ENCODE measurements around the gene DFFB. TPM values are rescaled to one million over a fixed set of nuclear protein-coding genes. Genes with fewer than 3 reads are reported as not detected.

DFFB gene
- total RNA-seq, 1 donor from 2014 or later = 16.4 TPM

- no peak overlapping the region for H3K27ac Mint-ChIP-seq (ENCODE audit: unreplicated experiment)
- no peak for DNase-seq
- TF ChIP-seq, protein P1, sequence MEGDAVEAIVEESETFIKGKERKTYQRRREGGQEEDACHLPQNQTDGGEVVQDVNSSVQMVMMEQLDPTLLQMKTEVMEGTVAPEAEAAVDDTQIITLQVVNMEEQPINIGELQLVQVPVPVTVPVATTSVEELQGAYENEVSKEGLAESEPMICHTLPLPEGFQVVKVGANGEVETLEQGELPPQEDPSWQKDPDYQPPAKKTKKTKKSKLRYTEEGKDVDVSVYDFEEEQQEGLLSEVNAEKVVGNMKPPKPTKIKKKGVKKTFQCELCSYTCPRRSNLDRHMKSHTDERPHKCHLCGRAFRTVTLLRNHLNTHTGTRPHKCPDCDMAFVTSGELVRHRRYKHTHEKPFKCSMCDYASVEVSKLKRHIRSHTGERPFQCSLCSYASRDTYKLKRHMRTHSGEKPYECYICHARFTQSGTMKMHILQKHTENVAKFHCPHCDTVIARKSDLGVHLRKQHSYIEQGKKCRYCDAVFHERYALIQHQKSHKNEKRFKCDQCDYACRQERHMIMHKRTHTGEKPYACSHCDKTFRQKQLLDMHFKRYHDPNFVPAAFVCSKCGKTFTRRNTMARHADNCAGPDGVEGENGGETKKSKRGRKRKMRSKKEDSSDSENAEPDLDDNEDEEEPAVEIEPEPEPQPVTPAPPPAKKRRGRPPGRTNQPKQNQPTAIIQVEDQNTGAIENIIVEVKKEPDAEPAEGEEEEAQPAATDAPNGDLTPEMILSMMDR (IDR thresholded peaks at IDR 0.05; ENCODE audit: partially characterized antibody, unreplicated experiment) = no peak
- no peaks in the 10 kb centered on the region for H3K9me3 Mint-ChIP-seq (ENCODE audit: unreplicated experiment)
- peaks cover 2% of the 10 kb centered on the region for H3K4me1 Mint-ChIP-seq (ENCODE audit: low read depth, unreplicated experiment)
- H3K36me3 Mint-ChIP-seq (ENCODE audit: unreplicated experiment) = peaks cover 4% of the 10 kb centered on the region
- H3K4me3 Mint-ChIP-seq (ENCODE audit: unreplicated experiment) = no peak overlapping the region
- peaks cover 3% of the 10 kb centered on the region for H3K27me3 Mint-ChIP-seq (ENCODE audit: unreplicated experiment)
Observed at GRCh38 chr1:3847081-3847480, 10.2 kb upstream of the DFFB start.

GRCh38 chr1:3850857-3851256 is 6.4 kb upstream of the DFFB start:
- Mint-ChIP-seq H3K36me3 (ENCODE audit: unreplicated experiment) (peaks cover 4% of the 10 kb centered on the region), H3K4me1 (ENCODE audit: low read depth, unreplicated experiment) (peaks cover 15% of the 10 kb centered on the region), H3K4me3 (ENCODE audit: unreplicated experiment) (no peak overlapping the region), H3K27me3 (ENCODE audit: unreplicated experiment) (peaks cover 4% of the 10 kb centered on the region), H3K9me3 (ENCODE audit: unreplicated experiment) (no peaks in the 10 kb centered on the region), H3K27ac (ENCODE audit: unreplicated experiment) (no peak overlapping the region)
- TF ChIP-seq, protein P1 (IDR thresholded peaks at IDR 0.05; ENCODE audit: partially characterized antibody, unreplicated experiment) = no peak
- no peak for DNase-seq

GRCh38 chr1:3851292-3851691 is 6.0 kb upstream of the DFFB start:
- TF ChIP-seq, protein P1 (IDR thresholded peaks at IDR 0.05; ENCODE audit: partially characterized antibody, unreplicated experiment) = no peak
- peaks cover 17% of the 10 kb centered on the region for H3K4me1 Mint-ChIP-seq (ENCODE audit: low read depth, unreplicated experiment)
- DNase-seq = no peak
- H3K27ac Mint-ChIP-seq (ENCODE audit: unreplicated experiment) = no peak overlapping the region
- H3K27me3 Mint-ChIP-seq (ENCODE audit: unreplicated experiment) = peaks cover 5% of the 10 kb centered on the region
- peaks cover 1% of the 10 kb centered on the region for H3K9me3 Mint-ChIP-seq (ENCODE audit: unreplicated experiment)
- peaks cover 4% of the 10 kb centered on the region for H3K36me3 Mint-ChIP-seq (ENCODE audit: unreplicated experiment)
- no peak overlapping the region for H3K4me3 Mint-ChIP-seq (ENCODE audit: unreplicated experiment)

DNA sequence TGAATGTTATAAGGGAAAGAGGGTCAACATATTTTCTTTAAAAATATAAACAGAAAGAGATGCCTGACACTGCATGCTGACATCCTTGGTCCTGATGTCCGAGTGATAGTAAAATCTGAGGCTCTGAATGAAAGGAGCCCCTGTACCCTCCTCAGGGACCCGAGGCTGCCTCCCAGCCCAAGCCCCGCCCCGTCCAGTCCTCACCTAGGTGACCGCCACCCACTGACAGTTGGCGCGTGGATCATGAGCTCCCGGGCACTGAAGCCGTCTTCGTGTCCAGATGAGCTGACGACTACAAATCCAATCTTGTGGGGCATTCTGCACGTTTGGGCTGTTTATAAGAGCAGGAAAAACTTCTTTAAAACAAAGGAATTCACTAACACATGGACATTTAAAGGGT is 5.2 kb upstream of the DFFB start:
- Mint-ChIP-seq H3K36me3 (ENCODE audit: unreplicated experiment) (no peaks in the 10 kb centered on the region), H3K9me3 (ENCODE audit: unreplicated experiment) (peaks cover 1% of the 10 kb centered on the region), H3K4me3 (ENCODE audit: unreplicated experiment) (no peak overlapping the region), H3K27me3 (ENCODE audit: unreplicated experiment) (peaks cover 7% of the 10 kb centered on the region), H3K27ac (ENCODE audit: unreplicated experiment) (no peak overlapping the region), H3K4me1 (ENCODE audit: low read depth, unreplicated experiment) (peaks cover 17% of the 10 kb centered on the region)
- DNase-seq = no peak
- TF ChIP-seq, protein P1 (IDR thresholded peaks at IDR 0.05; ENCODE audit: partially characterized antibody, unreplicated experiment) = no peak

- H3K36me3 Mint-ChIP-seq (ENCODE audit: unreplicated experiment) = no peaks in the 10 kb centered on the region
- peaks cover 9% of the 10 kb centered on the region for H3K27me3 Mint-ChIP-seq (ENCODE audit: unreplicated experiment)
- no peak overlapping the region for H3K27ac Mint-ChIP-seq (ENCODE audit: unreplicated experiment)
- peaks cover 18% of the 10 kb centered on the region for H3K4me1 Mint-ChIP-seq (ENCODE audit: low read depth, unreplicated experiment)
- H3K4me3 Mint-ChIP-seq (ENCODE audit: unreplicated experiment) = peak overlapping the region; percentile 6
- no peak for DNase-seq
- TF ChIP-seq, protein P1 (IDR thresholded peaks at IDR 0.05; ENCODE audit: partially characterized antibody, unreplicated experiment) = no peak
- H3K9me3 Mint-ChIP-seq (ENCODE audit: unreplicated experiment) = peaks cover 4% of the 10 kb centered on the region
Observed at GRCh38 chr1:3852711-3853485, 4.4 kb upstream of the DFFB start.
